ENCODE measurements around the gene ZBTB12.
"Not testable (repeated sequence)": the region's sequence is repeated elsewhere in the genome, so short reads cannot be mapped to it uniquely, and the experiment has no call there.

ZBTB12 gene

DNA sequence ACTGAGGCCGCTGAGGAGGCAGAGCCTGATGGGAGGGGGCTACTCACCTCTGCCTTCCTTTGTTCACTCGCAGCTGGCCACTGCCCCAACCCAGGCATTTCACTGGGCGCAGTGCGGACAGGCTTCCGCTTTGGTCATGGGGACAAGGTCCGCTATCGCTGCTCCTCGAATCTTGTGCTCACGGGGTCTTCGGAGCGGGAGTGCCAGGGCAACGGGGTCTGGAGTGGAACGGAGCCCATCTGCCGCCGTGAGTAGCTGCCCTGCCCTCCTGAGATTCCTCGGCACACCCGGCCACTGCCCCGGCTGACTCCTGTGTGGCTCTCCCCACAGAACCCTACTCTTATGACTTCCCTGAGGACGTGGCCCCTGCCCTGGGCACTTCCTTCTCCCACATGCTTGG lies 31.7 kb upstream of the ZBTB12 start:
- H3K4me3 ChIP-seq (ENCODE audit: low read depth, low read length), result no peak overlapping the region
- TF ChIP-seq, protein P1, sequence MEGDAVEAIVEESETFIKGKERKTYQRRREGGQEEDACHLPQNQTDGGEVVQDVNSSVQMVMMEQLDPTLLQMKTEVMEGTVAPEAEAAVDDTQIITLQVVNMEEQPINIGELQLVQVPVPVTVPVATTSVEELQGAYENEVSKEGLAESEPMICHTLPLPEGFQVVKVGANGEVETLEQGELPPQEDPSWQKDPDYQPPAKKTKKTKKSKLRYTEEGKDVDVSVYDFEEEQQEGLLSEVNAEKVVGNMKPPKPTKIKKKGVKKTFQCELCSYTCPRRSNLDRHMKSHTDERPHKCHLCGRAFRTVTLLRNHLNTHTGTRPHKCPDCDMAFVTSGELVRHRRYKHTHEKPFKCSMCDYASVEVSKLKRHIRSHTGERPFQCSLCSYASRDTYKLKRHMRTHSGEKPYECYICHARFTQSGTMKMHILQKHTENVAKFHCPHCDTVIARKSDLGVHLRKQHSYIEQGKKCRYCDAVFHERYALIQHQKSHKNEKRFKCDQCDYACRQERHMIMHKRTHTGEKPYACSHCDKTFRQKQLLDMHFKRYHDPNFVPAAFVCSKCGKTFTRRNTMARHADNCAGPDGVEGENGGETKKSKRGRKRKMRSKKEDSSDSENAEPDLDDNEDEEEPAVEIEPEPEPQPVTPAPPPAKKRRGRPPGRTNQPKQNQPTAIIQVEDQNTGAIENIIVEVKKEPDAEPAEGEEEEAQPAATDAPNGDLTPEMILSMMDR (conservative IDR thresholded peaks at IDR 0.05; ENCODE audit: low read depth, low read length), result no peak
- no peak for DNase-seq (ENCODE audit: low read depth)

DNA sequence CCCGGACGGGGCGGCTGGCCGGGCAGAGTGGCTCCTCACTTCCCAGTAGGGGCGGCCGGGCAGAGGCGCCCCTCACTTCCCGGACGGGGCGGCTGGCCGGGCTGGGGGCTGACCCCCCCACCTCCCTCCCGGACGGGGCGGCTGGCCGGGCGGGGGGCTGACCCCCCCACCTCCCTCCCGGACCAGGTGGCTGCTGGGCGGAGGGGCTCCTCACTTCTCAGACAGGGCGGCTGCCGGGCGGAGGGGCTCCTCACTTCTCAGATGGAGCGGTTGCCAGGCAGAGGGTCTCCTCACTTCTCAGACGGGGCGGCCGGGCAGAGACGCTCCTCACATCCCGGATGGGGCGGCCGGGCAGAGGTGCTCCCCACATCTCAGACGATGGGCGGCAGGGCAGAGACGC lies 30.3 kb upstream of the ZBTB12 start:
- H3K4me3 ChIP-seq (ENCODE audit: low read depth, low read length); DNase-seq (ENCODE audit: low read depth): not testable (repeated sequence)

- TF ChIP-seq, protein P1 (conservative IDR thresholded peaks at IDR 0.05; ENCODE audit: low read depth, low read length), result no peak
- H3K4me3 ChIP-seq (ENCODE audit: low read depth, low read length), result no peak overlapping the region
- DNase-seq (ENCODE audit: low read depth), result no peak
Measured at GRCh38 chr6:31930962-31931361, 29.1 kb upstream of the ZBTB12 start.

DNA sequence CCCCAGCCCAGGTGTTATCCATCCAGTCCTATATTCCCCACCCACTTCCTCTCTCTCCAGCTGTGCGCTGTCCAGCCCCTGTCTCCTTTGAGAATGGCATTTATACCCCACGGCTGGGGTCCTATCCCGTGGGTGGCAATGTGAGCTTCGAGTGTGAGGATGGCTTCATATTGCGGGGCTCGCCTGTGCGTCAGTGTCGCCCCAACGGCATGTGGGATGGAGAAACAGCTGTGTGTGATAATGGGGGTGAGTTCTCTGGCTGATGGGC lies 26.7 kb upstream of the ZBTB12 start:
- no peak for DNase-seq (ENCODE audit: low read depth)
- no peak overlapping the region for H3K4me3 ChIP-seq (ENCODE audit: low read depth, low read length)
- TF ChIP-seq, protein P1 (conservative IDR thresholded peaks at IDR 0.05; ENCODE audit: low read depth, low read length), result no peak

GRCh38 chr6:31927863-31928671 lies 26.2 kb upstream of the ZBTB12 start:
- TF ChIP-seq, protein P1 (conservative IDR thresholded peaks at IDR 0.05; ENCODE audit: low read depth, low read length), result no peak
- H3K4me3 ChIP-seq (ENCODE audit: low read depth, low read length), result no peak overlapping the region

GRCh38 chr6:31927242-31927862 lies 25.5 kb upstream of the ZBTB12 start, which contains the start of gene C2:
Gene C2 (plus strand): TSS chr6:31927717. CDS start chr6:31927753, 36 bp downstream.
- TF ChIP-seq, protein P1 (conservative IDR thresholded peaks at IDR 0.05; ENCODE audit: low read depth, low read length), result no peak
- no peak within 1 kb of the TSS for H3K4me3 ChIP-seq (ENCODE audit: low read depth, low read length)
- no peak for DNase-seq (ENCODE audit: low read depth)

More at GRCh38 chr6:31927863-31928671, 26.2 kb upstream of the ZBTB12 start:
- DNase-seq (ENCODE audit: low read depth), result no peak

DNA sequence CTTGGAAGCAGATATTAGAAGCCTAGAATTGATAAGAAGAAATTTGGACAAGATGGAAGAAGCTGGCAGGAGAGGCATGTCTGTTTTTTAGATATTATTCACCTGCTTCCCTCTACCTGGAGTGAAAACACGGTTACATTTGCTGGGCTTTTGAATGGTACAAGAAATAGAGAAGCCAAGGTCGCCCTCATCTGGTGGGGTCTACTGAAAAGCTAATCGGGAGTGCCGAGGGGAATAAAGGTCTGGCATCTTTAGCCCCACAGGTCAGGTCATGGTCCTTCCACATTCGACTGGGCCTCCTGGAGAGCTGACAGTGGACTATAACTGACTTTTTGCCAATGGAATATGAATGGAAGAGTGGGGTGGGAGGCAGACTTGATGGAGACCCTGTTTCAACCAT lies 21.1 kb upstream of the ZBTB12 start:
- no peak overlapping the region for H3K4me3 ChIP-seq (ENCODE audit: low read depth, low read length)
- DNase-seq (ENCODE audit: low read depth), result no peak
- TF ChIP-seq, protein P1 (conservative IDR thresholded peaks at IDR 0.05; ENCODE audit: low read depth, low read length), result peak; percentile 35
